ENCODE data around the gene DRAM2.

Gene DRAM2

DNA sequence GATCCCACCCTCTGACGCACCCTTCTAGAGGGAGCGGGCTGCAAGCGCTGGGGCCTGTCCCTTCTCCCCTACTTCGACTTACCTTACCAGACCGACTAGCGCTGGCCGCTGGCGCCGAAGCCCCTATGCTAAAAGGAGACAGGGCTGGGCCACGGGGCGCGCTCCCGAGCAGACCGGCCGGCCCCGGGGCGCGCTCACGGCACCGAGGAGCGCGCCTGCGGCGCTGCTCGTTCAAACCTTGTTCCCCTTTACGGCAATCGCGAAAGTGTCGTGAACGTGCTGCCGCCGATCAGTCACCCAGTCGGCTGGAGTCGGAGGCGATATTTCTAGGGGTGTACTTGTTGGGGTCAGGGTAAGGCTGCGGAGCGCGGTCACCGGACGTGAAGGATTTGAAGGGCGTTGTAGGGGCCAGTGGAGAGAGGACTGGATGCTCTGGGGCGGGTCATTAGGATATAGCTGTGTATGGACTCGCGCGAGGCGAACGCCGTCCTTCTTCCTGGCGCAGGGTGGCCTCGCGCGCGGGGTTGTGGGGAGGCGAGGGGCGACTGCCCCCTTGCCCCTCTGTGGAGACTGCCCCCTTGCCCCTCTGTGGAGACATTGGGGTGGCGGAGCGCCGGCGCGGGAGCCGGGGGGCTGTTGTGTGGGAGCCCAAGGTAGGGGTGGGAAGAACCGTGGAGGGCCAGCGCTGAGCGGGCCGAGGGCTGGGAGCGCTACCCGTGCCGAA is at the start of gene DRAM2, which contains the start of gene CEPT1:
TSS of gene DRAM2 (minus strand) at position 138 of the 724 bp plus-strand sequence. CDS start 8,539 bp downstream, outside the sequence.
TSS of gene CEPT1 (plus strand) at position 268 of the 724 bp plus-strand sequence. CDS start 7,492 bp downstream, outside the sequence.
- H3K27ac ChIP-seq = peak within 1 kb of the TSS; percentile 90
- TF ChIP-seq ZFX (IDR thresholded peaks at IDR 0.05) = peak; percentile 58
- TF ChIP-seq, protein P1, sequence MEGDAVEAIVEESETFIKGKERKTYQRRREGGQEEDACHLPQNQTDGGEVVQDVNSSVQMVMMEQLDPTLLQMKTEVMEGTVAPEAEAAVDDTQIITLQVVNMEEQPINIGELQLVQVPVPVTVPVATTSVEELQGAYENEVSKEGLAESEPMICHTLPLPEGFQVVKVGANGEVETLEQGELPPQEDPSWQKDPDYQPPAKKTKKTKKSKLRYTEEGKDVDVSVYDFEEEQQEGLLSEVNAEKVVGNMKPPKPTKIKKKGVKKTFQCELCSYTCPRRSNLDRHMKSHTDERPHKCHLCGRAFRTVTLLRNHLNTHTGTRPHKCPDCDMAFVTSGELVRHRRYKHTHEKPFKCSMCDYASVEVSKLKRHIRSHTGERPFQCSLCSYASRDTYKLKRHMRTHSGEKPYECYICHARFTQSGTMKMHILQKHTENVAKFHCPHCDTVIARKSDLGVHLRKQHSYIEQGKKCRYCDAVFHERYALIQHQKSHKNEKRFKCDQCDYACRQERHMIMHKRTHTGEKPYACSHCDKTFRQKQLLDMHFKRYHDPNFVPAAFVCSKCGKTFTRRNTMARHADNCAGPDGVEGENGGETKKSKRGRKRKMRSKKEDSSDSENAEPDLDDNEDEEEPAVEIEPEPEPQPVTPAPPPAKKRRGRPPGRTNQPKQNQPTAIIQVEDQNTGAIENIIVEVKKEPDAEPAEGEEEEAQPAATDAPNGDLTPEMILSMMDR (conservative IDR thresholded peaks at IDR 0.05) = no peak

DNA sequence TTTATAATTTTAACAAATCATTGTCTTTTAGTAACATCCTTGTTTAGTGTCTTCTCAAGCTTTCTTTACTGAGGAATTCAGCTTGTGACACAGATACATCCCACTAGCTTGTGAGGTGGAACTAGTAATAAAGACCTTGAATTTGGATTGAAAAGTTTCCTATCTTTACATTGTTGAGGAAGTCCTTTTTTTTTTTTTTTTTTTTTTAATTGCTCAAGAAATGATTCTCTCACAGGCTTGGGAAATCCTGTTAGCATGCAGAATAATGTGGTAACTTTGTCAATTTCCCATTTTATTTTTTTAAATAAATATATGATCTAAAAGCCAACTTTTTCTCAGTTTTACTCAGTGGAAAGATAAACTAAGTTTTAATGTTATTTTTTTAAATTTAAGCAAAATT is 44.8 kb upstream of the DRAM2 start:
- no peak overlapping the region for H3K27ac ChIP-seq
- no peak for TF ChIP-seq ZFX (IDR thresholded peaks at IDR 0.05)
- TF ChIP-seq, protein P1 (conservative IDR thresholded peaks at IDR 0.05) = no peak

DNA sequence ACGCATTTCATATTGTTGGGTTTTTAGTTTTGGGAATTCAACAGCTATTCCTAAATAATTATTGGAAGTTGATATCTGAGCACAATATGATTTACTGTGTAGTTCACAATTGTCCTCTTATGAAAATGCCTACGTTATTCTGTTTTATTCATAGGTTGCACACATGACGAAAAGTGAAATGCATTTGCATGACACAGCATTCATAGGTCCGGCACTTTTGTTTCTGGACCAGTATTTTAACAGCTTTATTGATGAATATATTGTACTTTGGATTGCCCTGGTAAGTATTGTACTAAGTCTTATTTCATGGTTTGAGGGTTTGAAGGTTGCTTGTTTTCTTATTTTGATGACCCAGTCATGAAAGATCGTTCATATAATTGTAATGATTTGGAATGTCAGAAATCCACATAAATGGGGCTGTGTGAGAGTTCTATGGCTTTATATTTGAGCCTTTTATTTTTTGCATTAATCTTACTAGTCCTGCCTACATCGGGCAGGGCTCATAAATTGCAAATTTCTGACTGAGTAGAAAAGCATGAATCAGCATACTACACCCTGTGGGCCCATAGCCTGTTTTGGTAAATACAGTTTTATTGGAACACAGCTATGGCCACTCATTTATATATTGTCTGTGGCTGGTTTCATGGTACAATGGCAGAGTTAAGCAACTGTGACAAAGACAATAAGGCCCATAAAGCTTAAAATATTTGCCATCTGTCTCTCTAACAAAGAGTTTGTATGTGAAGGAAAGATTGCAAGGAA is 43.6 kb upstream of the DRAM2 start:
- TF ChIP-seq, protein P1 (conservative IDR thresholded peaks at IDR 0.05) = no peak
- TF ChIP-seq ZFX (IDR thresholded peaks at IDR 0.05) = no peak
- no peak overlapping the region for H3K27ac ChIP-seq

DNA sequence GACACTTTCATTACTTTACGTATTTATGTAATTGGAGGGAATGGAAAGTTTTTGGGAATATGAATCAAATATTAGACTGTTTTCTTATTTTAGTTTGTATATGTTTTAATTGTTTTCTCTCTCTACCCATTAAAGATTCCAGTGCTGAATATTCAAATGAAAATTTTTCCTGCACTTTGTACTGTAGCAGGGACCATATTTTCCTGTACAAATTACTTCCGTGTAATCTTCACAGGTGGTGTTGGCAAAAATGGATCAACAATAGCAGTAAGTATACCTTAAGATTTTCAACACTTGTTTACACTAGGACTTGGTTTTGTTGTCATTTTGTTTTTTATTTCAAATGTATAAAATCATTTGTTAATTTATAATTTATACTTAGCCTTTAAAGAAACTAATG is 42.2 kb upstream of the DRAM2 start:
- TF ChIP-seq, protein P1 (conservative IDR thresholded peaks at IDR 0.05) = no peak
- no peak for TF ChIP-seq ZFX (IDR thresholded peaks at IDR 0.05)
- H3K27ac ChIP-seq = no peak overlapping the region

DNA sequence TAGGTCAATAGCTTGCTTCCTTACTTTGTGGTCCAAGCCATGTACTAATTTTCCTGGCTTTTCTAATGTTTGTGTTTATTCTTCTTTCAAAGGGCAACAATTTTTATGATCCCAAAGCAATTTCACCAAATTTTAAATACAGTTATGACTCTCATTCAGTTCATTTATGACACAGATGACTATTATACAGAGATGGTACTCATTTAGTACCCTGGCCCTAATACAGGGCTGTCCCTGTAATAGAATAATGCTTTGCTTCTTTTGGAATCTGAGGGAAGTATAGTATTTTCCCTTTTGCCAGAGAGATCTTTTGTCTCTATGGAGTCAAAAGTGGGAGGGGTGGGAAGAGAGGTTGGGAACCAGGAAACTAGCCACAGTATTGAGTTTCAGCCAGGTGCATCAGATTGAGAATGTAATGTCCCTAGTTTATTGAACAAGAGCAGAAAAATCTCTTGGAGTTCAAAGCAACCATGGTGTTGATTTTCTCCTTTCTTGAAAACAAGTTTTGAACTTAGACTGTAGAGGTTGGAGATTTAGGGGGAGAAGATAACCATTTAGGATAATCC is 40.2 kb upstream of the DRAM2 start:
- H3K27ac ChIP-seq = no peak overlapping the region
- no peak for TF ChIP-seq ZFX (IDR thresholded peaks at IDR 0.05)
- TF ChIP-seq, protein P1 (conservative IDR thresholded peaks at IDR 0.05) = no peak

DNA sequence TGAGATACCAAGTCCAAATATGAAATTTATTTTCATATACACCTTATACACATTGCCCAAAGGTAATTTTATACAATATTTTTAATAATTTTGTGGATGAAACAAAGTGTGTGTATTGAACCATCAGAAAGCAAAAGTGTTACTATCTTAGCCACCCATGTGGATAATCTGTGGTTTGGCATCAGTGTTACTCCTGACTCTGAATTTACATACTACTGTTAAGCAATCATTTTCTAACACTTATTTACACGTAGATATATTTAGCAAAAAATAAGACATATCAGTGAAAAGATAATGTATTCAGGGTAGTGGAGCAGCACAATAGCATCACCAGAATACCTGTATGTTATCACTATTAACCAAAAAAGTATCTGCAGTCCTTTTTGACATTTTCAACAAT is 36.8 kb upstream of the DRAM2 start:
- TF ChIP-seq, protein P1 (conservative IDR thresholded peaks at IDR 0.05) = no peak
- TF ChIP-seq ZFX (IDR thresholded peaks at IDR 0.05) = no peak
- no peak overlapping the region for H3K27ac ChIP-seq

DNA sequence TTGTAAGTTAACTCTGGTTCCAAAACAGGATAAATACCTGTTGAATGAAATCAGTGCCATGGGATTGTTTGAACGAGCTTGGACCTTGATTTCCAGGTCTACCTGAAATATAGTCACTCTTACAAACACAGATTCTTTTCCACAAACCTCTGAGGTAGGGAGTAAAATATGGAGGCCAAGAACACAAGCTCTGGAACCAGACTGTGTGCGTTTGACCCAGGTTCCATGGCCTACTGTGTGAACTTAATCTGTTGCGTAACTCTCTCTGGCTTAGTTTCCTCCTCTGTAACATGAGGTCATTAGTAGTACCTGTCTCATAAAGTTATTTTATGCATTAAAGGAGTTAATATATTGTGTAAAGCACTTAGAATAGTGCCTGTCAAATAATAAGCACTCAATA is 35.5 kb upstream of the DRAM2 start:
- H3K27ac ChIP-seq = no peak overlapping the region
- TF ChIP-seq ZFX (IDR thresholded peaks at IDR 0.05) = no peak
- TF ChIP-seq, protein P1 (conservative IDR thresholded peaks at IDR 0.05) = no peak

Measured in C4-2B (cell line).